Hepatocyte (in vitro differentiated cells): Measurements from ENCODE around the gene ZMAT3.

Experiments
- CTCF ChIP-seq: fragments of 200-600 bp; sonication (generic); IDR thresholded peaks from 2 replicates; pipeline ENCODE4 v1.5.1; 2016; ENCODE audit warnings: antibody characterized with exemption, mild to moderate bottlenecking; ENCODE audit not compliant: poor library complexity
- EZH2 ChIP-seq: fragments of 200-600 bp; sonication (generic); IDR thresholded peaks from 2 replicates; pipeline ENCODE4 v1.6.1; 2016; ENCODE audit warnings: antibody characterized with exemption, mild to moderate bottlenecking, borderline replicate concordance

GRCh38 chr3:179071027-179071322, 634 bp downstream of the ZMAT3 start:
- TF ChIP-seq CTCF (no peak), EZH2 (no peak)
